Neural progenitor cell (in vitro differentiated cells): ENCODE data around the gene PKDREJ. TPM values are rescaled to one million over a fixed set of nuclear protein-coding genes. Genes with fewer than 3 reads are reported as not detected.
A peak's percentile ranks its signal among the peaks of the same experiment; 100 is the strongest.

Experiments used
- DNase-seq: peaks from one replicate; pipeline ENCODE4 v3.0.0-alpha.2; 2016; ENCODE audit warnings: low spot score
- H2AFZ ChIP-seq: fragments of 200-600 bp; sonication (generic); replicated peaks from 2 replicates; pipeline ENCODE4 v1.6.1; 2016; ENCODE audit warnings: antibody characterized with exemption
- H3F3A ChIP-seq: fragments of 200-600 bp; sonication (generic); 2 replicates; pipeline ENCODE4 v1.6.1; 2016; ENCODE audit warnings: antibody characterized with exemption, low read depth
- H3K27ac ChIP-seq: fragments of 200-600 bp; sonication (generic); 2 replicates; pipeline ENCODE4 v1.5.1; 2016; ENCODE audit warnings: mild to moderate bottlenecking
- H3K27me3 ChIP-seq: fragments of 200-600 bp; sonication (generic); 2 replicates; pipeline ENCODE4 v1.6.1; 2016; ENCODE audit warnings: mild to moderate bottlenecking, moderate library complexity
- H3K36me3 ChIP-seq: fragments of 200-600 bp; sonication (generic); 2 replicates; pipeline ENCODE4 v1.5.1; 2016
- H3K4me1 ChIP-seq: fragments of 200-600 bp; sonication (generic); 2 replicates; pipeline ENCODE4 v1.6.1; 2016; ENCODE audit warnings: mixed run types
- H3K4me2 ChIP-seq: fragments of 200-600 bp; sonication (generic); 2 replicates; pipeline ENCODE4 v1.6.1; 2016
- H3K4me3 ChIP-seq: fragments of 200-600 bp; sonication (generic); 2 replicates; pipeline ENCODE4 v1.5.1; 2016
- H3K79me2 ChIP-seq: fragments of 200-600 bp; sonication (generic); 2 replicates; pipeline ENCODE4 v1.6.1; 2016; ENCODE audit warnings: low read depth
- H3K9ac ChIP-seq: fragments of 200-600 bp; sonication (generic); 2 replicates; pipeline ENCODE4 v1.6.1; 2016
- H3K9me3 ChIP-seq: fragments of 200-600 bp; sonication (generic); 2 replicates; pipeline ENCODE4 v1.5.1; 2016; ENCODE audit warnings: low read depth
- H4K20me1 ChIP-seq: fragments of 200-600 bp; sonication (generic); 2 replicates; pipeline ENCODE4 v1.6.1; 2016; ENCODE audit warnings: low read depth
- H3K27ac Mint-ChIP-seq: 3 replicates; pipeline ENCODE4 v1.8.0; 2021; ENCODE audit warnings: mixed read lengths
- H3K27me3 Mint-ChIP-seq: 2 replicates; pipeline ENCODE4 v1.8.0; 2022; ENCODE audit warnings: low read depth, mild to moderate bottlenecking, inconsistent platforms, moderate library complexity, mixed read lengths; ENCODE audit not compliant: insufficient read depth
- H3K36me3 Mint-ChIP-seq: 3 replicates; pipeline ENCODE4 v1.8.0; 2021; ENCODE audit warnings: mixed read lengths
- H3K4me1 Mint-ChIP-seq: 3 replicates; pipeline ENCODE4 v1.8.0; 2021; ENCODE audit warnings: mixed read lengths
- H3K4me3 Mint-ChIP-seq: 3 replicates; pipeline ENCODE4 v1.8.0; 2021; ENCODE audit warnings: mild to moderate bottlenecking, moderate library complexity, mixed read lengths
- H3K9me3 Mint-ChIP-seq: 3 replicates; pipeline ENCODE4 v1.8.0; 2020; ENCODE audit warnings: mixed read lengths
- CTCF ChIP-seq: fragments of 200-600 bp; sonication (generic); IDR thresholded peaks from 2 replicates; pipeline ENCODE4 v1.5.1; 2017; ENCODE audit warnings: antibody characterized with exemption, mild to moderate bottlenecking
- EZH2 ChIP-seq: fragments of 200-600 bp; sonication (generic); IDR thresholded peaks from 2 replicates; pipeline ENCODE4 v1.6.1; 2017; ENCODE audit warnings: antibody characterized with exemption, mild to moderate bottlenecking, moderate library complexity
- EZH2phosphoT487 ChIP-seq: fragments of 200-600 bp; sonication (generic); IDR thresholded peaks from 2 replicates; pipeline ENCODE4 v1.6.1; 2017; ENCODE audit warnings: antibody characterized with exemption
- total RNA-seq: library from RNA; depleted of rRNA; stranded (reverse); fragments of >200 nt; gene quantifications from 2 replicates; pipeline ENCODE4 v1.2.3, GENCODE V29; 2015; ENCODE audit warnings: low replicate concordance

Gene PKDREJ
- total RNA-seq, 1 donor from 2014 or later: not detected

DNA sequence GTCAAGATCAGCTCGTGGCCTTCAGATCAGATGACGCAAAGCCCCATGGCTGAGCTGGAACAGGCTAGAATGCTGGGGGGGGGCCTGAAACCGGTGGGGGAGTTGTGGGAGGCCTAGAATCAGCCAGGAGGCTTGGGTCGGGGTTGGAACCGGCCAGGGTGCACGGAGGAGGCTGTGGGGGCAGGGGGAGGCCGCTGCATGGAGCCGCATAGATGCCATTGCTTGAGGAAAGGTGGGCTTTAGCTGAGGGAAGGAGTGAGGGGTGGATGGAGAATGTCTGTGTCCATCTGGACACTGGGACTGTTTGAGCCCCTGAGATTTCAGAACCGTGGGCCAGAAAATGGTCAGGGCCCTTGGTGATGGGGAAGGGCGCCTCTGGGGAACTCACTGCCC, 38.2 kb downstream of the PKDREJ start:
- TF ChIP-seq CTCF: no peak
- no peak for TF ChIP-seq EZH2phosphoT487
- TF ChIP-seq EZH2: no peak
- no peak overlapping the region for H3K4me3 Mint-ChIP-seq
- Histone ChIP-seq H2AFZ (no peak overlapping the region), H3K4me1 (no peaks in the 10 kb centered on the region), H3K4me3 (no peak overlapping the region), H3K9ac (no peak overlapping the region), H3F3A (no peaks in the 10 kb centered on the region), H3K4me2 (no peak overlapping the region), H3K27me3 (no peaks in the 10 kb centered on the region), H3K79me2 (no peaks in the 10 kb centered on the region), H3K27ac (no peak overlapping the region), H3K9me3 (no peaks in the 10 kb centered on the region), H3K36me3 (no peaks in the 10 kb centered on the region), H4K20me1 (no peaks in the 10 kb centered on the region)
- H3K27ac Mint-ChIP-seq: peak overlapping the region; percentile 91
- H3K9me3 Mint-ChIP-seq: no peaks in the 10 kb centered on the region
- peaks cover 15% of the 10 kb centered on the region for H3K4me1 Mint-ChIP-seq
- no peak for DNase-seq
- peaks cover 4% of the 10 kb centered on the region for H3K27me3 Mint-ChIP-seq
- H3K36me3 Mint-ChIP-seq: peaks cover 9% of the 10 kb centered on the region

GRCh38 chr22:46224044-46224897, 38.9 kb downstream of the PKDREJ start:
- no peaks in the 10 kb centered on the region for H3K4me1 ChIP-seq
- TF ChIP-seq EZH2: no peak
- no peak for TF ChIP-seq EZH2phosphoT487
- TF ChIP-seq CTCF: no peak
- H3K4me3 ChIP-seq: no peak overlapping the region
- Mint-ChIP-seq H3K4me3 (no peak overlapping the region), H3K4me1 (peaks cover 15% of the 10 kb centered on the region), H3K27ac (peak overlapping the region; percentile 87), H3K27me3 (peaks cover 4% of the 10 kb centered on the region), H3K9me3 (no peaks in the 10 kb centered on the region), H3K36me3 (peaks cover 12% of the 10 kb centered on the region)
- no peak overlapping the region for H3K4me2 ChIP-seq
- no peak overlapping the region for H2AFZ ChIP-seq
- no peaks in the 10 kb centered on the region for H3K27me3 ChIP-seq
- H3K27ac ChIP-seq: no peak overlapping the region
- H3F3A ChIP-seq: no peaks in the 10 kb centered on the region
- no peak overlapping the region for H3K9ac ChIP-seq
- no peaks in the 10 kb centered on the region for H3K36me3 ChIP-seq
- no peak for DNase-seq
- H3K9me3 ChIP-seq: no peaks in the 10 kb centered on the region
- H3K79me2 ChIP-seq: no peaks in the 10 kb centered on the region
- no peaks in the 10 kb centered on the region for H4K20me1 ChIP-seq

- H3K4me1 ChIP-seq: no peaks in the 10 kb centered on the region
- Mint-ChIP-seq H3K27ac (no peak overlapping the region), H3K27me3 (peaks cover 5% of the 10 kb centered on the region), H3K4me3 (no peak overlapping the region), H3K9me3 (no peaks in the 10 kb centered on the region), H3K4me1 (peaks cover 17% of the 10 kb centered on the region), H3K36me3 (peaks cover 18% of the 10 kb centered on the region)
- no peak overlapping the region for H3K4me3 ChIP-seq
- H3K27me3 ChIP-seq: no peaks in the 10 kb centered on the region
- TF ChIP-seq CTCF (no peak), EZH2 (no peak), EZH2phosphoT487 (no peak)
- no peaks in the 10 kb centered on the region for H4K20me1 ChIP-seq
- H3K4me2 ChIP-seq: no peak overlapping the region
- no peak overlapping the region for H3K27ac ChIP-seq
- no peaks in the 10 kb centered on the region for H3K36me3 ChIP-seq
- H3F3A ChIP-seq: no peaks in the 10 kb centered on the region
- no peaks in the 10 kb centered on the region for H3K79me2 ChIP-seq
- DNase-seq: no peak
- H2AFZ ChIP-seq: no peak overlapping the region
- no peak overlapping the region for H3K9ac ChIP-seq
- no peaks in the 10 kb centered on the region for H3K9me3 ChIP-seq
Measured at GRCh38 chr22:46220921-46221320, 42.2 kb downstream of the PKDREJ start.
